ENCODE results near the gene MRC1.

DNA sequence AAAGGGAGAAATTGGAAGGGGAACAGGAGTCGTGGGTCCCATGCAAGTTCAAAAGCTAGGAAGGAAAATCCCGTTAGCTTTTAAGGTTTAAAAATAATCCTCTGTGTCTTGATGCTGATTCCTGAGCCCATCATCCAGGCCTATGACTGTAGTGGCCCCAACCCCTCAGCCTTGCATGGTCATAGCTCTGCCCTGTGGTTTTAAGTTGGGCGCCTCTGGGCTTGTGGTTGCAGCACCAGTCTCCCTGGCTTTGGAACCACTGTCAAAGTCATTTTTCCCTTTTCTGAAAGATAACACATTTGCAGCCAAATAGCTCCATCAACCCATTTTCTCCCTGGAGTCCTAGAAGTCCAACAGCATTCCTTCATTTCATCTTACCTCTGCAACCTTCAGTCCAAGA lies 43.5 kb upstream of the MRC1 start:
- no peak for TF ChIP-seq POLR2A (IDR thresholded peaks at IDR 0.05; ENCODE audit: low read depth, low read length)
- TF ChIP-seq TAF1 (IDR thresholded peaks at IDR 0.05; ENCODE audit: low read depth, low read length): no peak
- TF ChIP-seq POLR2AphosphoS5 (IDR thresholded peaks at IDR 0.05; ENCODE audit: low read depth, low read length): no peak
- no peak for TF ChIP-seq PAX5 (IDR thresholded peaks at IDR 0.05; ENCODE audit: insufficient read depth, low read length, severe bottlenecking)
- no peak for TF ChIP-seq POU2F2 (IDR thresholded peaks at IDR 0.05; ENCODE audit: low read depth, low read length)
- no peak for TF ChIP-seq SPI1 (IDR thresholded peaks at IDR 0.05; ENCODE audit: low read depth, low read length)

All from GM12891 (cell line).